Esophagus muscularis mucosa (tissue), 4 donors: ENCODE results near the gene OR8H3.

Source experiments
- CTCF ChIP-seq, 3 experiments: fragments of 200-600 bp in 2 of 3; fragments of 450-650 bp in 1 of 3; sonication (generic) in 2 of 3; IDR thresholded peaks; one replicate each; pipeline ENCODE4 v1.5.1; 2017 to 2019; ENCODE audit warnings: antibody characterized with exemption in 3 of 3, mild to moderate bottlenecking in 2 of 3, moderate library complexity in 1 of 3
- EP300 ChIP-seq: sonication (generic); formaldehyde crosslinking; IDR thresholded peaks from one replicate; pipeline ENCODE4 v1.6.1; 2017; ENCODE audit warnings: antibody characterized with exemption
- POLR2A ChIP-seq: fragments of 450-650 bp; IDR thresholded peaks from one replicate; pipeline ENCODE4 v1.6.1; 2017; ENCODE audit warnings: antibody characterized with exemption, moderate library complexity, mild to moderate bottlenecking, low read depth
- POLR2AphosphoS5 ChIP-seq, 2 donors: sonication (generic); formaldehyde crosslinking; IDR thresholded peaks; one replicate each; pipeline ENCODE4 v1.6.1; 2017; ENCODE audit warnings: antibody characterized with exemption in 2 of 2

GRCh38 chr11:56093008-56093407, 29.2 kb upstream of the OR8H3 start, which contains the start of gene OR8I2:
- TF ChIP-seq CTCF (IDR thresholded peaks at IDR 0.05) (no peak), POLR2A (no peak), POLR2AphosphoS5 (IDR thresholded peaks at IDR 0.05) (no peak), EP300 (no peak)
